Activated naive CD4-positive, alpha-beta T cell treated with Interleukin-2 at 50 U/mL for 16 hours (primary cell): ENCODE data around the gene KLF7.
A peak's percentile ranks its signal among the peaks of the same experiment; 100 is the strongest.
"Not testable (repeated sequence)": the region's sequence is repeated elsewhere in the genome, so short reads cannot be mapped to it uniquely, and the experiment has no call there.

Experiments
- DNase-seq: peaks from one replicate; pipeline ENCODE4 v3.0.0-alpha.2; 2020

Gene KLF7

DNA sequence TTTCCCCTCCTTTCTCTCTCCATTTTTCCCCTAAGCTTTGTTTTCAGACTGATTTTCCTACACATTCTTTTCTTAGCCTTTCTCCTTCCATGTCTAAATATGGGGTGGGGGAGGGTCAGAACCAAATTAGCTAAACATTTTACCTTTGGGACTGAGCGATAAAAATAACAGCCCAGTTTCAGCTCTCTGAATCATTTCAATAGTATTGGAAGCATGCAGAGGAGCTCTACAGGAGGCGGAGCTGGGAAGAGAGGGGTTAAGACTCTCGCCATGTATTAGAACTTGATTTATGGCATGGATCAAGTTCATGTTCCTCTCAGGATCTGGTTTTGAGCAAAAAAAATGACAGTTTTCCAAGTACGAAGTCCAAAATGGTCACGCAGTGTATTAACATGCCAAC is 117.3 kb downstream of the KLF7 start:
- no peak for DNase-seq

DNA sequence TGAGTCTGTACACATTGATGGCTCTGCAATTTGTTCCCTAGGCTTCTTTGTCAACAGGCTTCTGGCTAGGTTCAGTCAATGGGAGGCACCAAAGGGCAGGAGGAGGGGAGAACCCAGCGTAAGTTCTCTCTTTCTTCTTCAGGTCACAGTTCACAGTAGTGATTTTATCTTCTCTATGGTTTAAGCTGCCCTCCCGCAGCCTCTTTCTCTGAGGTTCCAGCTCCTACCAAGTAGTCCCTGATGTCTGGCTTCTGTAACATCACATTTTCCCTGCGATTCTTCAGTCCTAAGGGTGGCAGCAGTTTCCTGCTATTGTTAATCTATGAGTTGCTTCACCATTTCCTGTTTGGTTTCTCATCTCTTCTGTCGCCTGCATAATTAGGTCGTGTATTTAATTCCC is 119.0 kb downstream of the KLF7 start:
- peak; percentile 3 for DNase-seq

DNA sequence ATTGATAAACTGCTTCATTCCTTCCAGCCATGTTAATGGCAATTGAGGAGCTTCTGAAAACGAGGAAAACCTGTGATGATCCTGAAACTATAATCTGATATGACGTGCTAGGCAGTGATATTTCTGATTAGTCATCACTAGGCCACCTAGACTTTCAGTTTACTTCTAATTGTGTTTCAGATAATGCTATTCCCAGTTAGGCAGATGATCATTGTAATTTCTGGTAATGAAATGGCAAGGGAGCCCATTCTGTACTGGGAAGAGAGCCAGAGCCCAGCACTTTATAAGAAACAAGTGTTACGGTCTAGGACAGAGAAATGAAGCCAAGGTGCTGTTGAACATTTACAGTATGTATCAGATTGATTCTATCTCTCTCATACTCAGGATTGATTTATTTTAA is 120.2 kb downstream of the KLF7 start:
- DNase-seq: no peak

DNA sequence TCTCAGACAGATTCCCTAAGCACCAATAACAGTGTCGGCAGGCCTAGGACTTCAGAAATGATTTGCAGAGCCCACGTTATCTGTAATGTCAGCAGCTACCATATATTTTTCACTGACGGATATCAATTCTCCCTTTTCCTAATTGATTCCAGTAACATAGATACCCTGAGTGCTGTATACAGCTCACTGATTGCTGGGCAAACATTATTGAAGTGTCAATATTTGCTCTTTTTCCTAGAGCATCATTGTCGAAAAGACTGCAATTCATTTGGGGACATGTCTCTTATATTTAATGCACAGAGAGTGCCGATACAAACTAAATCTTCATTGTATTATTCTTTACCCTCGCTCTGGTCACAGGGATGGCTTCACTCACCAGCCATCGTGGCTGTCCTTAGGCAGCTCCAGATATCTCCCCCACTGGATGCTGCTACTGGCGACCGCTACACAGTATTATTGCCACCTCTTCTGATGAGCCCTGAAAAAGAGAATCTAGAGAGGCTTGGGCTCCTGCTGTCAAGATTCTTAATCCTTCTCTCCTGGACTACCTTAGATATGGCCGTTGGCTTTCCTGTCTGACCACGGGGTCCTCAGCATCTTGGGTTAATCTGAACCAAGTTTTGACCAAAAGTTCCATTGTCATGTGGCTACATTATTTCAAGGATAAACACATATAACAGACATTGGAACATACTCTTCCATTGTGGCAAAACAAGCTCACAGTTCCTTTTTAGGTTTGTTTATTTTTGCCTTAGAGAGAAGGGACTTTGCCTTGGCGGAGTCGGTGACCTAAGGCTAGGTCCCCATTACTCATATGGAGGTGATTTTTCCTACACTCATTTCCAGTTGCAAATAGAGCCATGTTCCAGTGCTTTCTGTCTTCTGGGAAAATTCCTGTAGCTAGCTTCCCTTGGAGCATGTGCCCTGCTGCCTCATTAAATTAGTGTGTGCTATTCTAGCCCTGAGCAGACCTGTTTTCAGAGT is 121.1 kb downstream of the KLF7 start:
- no peak for DNase-seq

DNA sequence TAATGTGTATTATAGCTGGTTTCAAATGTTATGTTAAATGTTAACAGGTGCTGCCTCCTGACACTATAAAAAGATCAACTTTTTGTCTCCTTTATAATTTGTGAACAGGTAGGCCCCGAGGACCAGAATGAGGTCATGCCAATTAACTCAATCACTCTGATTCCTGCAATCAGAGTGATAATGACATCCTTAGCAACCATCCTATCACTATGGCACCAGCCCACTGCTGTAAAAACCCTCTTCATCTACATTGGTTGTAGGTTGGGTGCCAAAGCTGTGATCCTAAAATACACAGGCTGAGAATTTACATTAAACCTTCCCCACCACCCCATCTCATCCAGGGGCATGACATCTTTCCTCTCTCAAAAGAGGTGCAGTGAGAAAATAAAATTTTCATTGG is 122.9 kb downstream of the KLF7 start:
- no peak for DNase-seq

DNA sequence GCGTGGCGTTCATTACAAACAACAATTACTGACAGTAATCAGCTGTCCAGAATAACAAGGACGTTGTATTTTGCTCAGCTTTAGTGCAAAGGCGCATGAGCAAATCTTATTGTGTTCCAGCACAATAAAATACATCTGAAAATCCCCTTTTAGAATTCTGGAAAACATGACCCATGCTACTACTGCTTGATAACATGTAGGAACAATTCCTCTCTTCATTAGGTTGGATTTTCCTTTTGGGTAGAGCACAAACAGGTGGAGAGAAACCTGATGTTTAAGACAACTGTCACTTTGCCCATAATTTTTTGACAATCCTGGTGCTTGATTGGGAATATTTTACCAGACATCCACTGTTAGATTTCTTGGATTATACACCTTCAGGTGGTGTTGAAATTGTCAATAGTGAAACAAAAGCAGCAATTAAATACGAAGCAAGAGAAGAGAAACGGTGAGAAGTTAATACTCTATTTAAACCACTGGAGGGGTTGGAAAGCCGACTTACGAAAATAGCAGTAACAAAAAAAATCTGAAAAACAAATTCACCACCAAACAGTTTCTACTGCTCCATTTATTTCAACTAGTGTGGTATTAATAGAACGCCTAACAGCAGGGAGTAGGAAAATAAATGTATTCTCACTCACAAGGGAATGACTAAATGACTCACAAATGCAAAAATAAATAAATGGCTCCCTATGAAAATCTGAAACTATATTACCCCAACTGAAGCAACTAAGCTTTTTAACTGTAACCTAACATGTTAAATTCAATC is 123.8 kb downstream of the KLF7 start:
- no peak for DNase-seq

DNA sequence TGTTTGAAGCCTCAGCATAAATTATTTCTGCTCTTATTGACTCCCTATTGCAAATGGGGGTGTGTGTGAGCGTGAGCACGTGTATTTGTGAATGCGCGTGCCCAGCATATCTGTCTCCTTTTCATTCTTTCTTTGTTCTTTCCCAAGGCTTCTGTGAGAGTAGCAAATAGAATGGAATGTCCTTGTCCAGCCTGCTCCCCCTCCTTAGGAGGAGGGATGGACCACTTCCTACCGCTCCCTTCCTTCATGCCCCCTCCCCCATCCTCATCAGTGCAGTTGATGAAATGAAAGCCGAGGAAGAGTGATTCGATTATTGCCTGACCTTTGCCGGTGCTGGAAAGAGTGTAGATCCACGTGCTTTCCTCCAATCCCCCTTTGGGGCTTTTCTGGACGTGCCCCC is 124.5 kb downstream of the KLF7 start:
- no peak for DNase-seq

DNA sequence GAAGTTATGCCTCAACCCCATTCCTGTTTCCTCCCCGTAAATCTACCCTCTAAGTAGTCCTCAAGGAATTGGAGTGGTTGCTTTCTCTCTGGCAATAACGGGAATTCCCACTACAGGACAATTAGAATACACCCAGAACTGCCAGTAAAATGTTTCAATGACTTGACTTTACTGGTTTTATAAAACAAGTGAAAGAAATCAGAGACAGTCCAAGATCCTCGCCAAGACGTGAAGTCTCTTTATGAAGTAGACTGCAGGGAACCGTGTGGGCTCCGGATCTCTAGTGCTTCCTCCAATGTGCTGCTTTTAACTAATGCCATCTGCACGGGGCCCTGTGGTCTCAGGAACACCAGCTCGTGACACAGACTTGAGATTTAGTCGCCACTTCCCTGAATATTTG is 125.1 kb downstream of the KLF7 start:
- DNase-seq: no peak

DNA sequence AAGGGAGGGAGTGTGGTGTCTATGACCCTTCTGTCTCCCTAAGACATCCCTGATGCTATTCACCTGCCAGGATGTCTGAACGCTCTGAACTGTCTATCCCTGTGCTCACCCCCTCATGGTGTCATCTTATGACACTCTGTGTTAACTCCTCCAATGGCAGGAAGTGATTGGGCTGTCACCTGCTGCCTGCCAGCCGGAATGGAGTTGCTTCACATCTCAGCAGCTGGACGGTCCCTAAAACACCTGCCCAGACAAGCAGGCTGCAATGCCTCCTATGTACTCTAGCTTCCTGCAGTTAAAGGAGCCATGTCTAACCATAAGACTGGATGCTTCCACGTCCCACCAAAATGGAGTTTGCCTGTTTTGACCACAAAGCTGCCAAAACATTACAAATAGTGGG is 126.5 kb downstream of the KLF7 start:
- DNase-seq: no peak

DNA sequence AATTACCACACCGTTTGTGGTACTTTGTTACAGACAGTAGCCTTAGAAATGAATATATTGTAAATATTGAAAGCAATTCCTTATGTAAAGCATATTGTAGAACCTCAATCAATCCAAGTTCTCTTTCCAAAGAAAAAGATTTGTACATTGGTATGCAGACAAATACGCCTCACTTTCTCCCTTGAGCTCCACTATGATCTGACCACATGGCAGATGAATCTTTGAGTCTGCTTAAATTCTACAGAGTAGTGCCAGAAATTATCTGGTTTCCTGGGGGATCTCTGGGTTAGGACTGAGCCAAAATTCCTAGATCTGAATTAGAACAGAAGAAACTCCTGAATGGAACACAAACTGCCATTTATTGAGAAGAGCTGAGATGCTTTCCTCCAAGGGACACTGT is 127.4 kb downstream of the KLF7 start:
- DNase-seq: no peak

DNA sequence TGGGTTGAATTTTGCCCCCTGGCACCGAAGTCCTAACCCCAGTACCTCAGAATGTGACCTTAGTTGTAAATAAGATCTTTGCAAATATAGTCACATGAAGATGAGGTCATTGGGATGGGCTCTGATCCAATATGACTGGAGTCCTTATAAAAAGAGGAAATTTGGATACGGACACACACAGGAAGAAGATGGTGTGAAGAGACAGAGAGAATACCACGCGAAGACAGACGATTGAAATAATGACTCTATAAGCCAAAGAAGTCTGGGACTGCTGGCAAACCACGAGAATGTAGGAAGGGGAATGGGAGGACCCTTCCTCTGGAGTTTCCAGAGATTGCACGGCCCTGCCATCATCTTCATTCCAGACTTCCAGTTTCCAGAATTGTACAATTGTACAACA is 127.9 kb downstream of the KLF7 start:
- no peak for DNase-seq

DNA sequence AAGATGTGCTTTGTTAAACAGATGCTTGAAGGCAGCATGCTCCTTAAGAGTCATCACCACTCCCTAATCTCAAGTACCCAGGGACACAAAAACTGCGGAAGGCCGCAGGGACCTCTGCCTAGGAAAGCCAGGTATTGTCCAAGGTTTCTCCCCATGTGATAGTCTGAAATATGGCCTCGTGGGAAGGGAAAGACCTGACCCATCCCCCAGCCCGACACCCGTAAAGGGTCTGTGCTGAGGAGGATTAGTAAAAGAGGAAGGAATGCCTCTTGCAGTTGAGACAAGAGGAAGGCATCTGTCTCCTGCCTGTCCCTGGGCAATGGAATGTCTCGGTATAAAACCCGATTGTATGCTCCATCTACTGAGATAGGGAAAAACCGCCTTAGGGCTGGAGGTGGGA is 128.7 kb downstream of the KLF7 start:
- not testable (repeated sequence) for DNase-seq

DNA sequence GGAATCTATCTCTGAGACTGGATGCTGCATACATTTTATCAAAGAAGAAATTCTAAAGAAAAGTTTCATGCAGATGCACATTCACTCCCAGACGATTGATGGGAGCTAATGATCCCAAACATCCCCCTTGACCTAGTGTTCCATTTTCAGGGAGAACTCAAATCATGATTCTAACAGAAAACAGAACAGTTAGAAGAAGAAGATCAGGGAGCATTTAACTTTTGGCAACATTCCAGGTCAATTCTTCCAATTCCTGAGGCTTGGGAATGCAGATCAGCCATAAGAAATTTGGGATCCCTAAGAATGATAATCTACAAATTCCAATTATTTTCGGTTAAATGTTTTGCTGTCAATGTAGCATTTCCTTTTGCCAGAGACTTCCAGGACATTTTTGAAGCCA is 129.9 kb downstream of the KLF7 start:
- no peak for DNase-seq

DNA sequence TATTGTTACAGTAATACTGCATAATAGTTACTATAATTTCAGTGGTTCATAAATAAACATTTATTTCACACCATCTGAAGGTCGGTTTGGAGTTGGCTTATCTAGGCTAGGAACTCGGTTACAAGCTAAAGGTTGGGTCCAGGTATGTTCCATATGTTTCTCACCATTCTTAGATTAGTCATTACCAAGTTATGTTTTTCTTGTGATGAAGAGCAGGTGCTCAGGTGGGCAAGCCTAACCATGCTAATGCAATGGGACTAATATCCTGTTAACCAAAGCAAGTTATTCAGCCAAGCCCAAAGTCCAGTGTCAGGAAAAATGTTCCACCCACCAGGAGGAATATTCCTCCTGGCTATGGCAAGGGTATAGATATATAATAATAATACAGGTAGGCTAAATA is 133.3 kb downstream of the KLF7 start:
- no peak for DNase-seq
